Measurements from ENCODE around the gene KCTD13.
"Not testable (repeated sequence)": the region's sequence is repeated elsewhere in the genome, so short reads cannot be mapped to it uniquely, and the experiment has no call there.

Gene KCTD13

DNA sequence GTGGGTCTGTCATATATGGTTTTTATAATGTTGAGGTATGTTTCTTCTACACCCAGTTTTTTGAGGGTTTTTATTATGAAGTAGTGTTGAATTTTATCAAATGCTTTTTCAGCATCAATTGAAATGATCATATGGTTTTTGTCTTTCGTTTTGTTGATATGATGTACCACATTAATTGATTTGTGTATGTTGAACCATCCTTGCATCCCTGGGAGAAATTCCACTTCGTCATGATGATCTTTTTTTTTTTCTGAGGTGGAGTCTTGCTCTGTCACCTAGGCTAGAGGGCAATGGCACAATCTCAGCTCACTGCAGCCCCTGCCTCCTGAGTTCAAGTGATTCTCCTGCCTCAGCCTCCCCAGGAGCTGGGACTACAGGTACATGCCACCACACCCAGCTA, 21.9 kb upstream of the KCTD13 start:
- DNase-seq (ENCODE audit: low read depth in 2 of 2), result no peak

GRCh38 chr16:29943846-29944799, 18.1 kb upstream of the KCTD13 start:
- no peak for DNase-seq (ENCODE audit: low read depth in 2 of 2)

DNA sequence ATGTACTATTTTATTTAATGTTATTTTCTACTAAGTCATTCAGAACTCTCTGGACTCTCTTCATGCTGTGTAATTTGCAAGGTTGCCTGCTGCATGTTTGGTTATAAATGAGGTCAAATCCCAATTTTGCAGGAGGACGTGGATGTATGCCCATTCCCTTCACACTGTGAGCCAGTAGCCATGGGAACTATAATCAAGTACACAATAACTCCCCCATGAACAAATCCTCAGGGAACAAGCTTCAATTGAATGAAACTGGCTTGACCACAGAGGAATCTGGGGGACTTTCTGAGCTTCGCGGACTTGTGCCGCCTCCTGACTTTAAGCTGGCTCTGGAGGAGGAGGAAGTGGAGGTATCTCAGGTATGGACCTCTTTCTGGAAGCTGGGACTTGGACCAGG, 14.6 kb upstream of the KCTD13 start:
- DNase-seq (ENCODE audit: low read depth in 2 of 2), result no peak

GRCh38 chr16:29931750-29932149, 5.7 kb upstream of the KCTD13 start:
- not testable (repeated sequence) for DNase-seq (ENCODE audit: low read depth in 2 of 2)

GRCh38 chr16:29927070-29927905, 1.3 kb upstream of the KCTD13 start:
- DNase-seq (ENCODE audit: low read depth in 2 of 2), result no peak

DNA sequence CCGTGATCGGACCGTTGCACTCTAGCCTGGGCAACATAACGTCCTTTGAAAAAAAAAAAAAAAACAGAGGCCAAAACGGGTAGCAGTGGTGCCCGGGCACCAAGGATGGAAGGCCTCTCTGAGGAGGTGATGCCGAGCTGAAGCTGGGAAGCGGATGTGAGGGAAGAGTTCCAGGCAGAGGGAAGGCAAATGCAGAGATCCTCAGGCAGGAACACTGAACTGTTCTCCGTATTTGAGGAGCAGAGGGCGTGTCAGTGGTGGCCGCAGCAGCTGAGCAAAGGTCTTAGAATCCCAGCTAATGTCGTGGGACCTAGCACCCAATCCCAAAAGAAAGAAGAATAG, 656 bp upstream of the KCTD13 start:
- no peak for DNase-seq (ENCODE audit: low read depth in 2 of 2)

DNA sequence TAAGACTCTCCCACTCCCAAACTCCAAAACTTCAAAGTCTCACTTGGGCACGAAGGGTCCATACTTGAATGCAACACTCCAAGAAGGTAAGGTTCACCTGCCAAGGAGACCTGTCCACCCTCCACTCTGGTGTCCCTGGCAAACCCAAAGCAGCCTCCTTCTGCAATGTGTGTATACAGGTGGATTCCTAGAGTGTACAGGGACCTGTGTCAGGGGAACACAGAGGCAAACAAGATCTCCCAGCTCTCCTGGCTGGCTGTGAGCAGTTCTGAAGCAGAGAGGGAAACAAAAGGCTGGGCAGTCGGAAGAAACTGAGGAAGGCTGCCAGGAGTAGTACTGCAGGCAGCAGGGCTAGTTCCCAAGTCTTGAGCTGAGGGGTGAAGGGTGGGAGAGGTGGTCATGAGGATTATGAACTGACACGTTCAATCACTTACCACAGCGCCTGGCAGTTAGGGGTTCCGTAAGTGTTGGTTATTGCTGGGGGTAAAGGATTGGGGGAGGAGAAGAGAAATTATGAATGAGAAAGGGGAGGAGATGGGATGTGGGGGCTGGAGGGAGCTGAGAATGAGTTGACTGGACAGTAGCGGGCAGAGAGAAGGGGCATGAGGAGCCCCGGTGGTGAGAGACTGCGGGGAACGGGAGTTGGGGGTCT, 795 bp downstream of the KCTD13 start:
- DNase-seq (ENCODE audit: low read depth in 2 of 2), result no peak

DNA sequence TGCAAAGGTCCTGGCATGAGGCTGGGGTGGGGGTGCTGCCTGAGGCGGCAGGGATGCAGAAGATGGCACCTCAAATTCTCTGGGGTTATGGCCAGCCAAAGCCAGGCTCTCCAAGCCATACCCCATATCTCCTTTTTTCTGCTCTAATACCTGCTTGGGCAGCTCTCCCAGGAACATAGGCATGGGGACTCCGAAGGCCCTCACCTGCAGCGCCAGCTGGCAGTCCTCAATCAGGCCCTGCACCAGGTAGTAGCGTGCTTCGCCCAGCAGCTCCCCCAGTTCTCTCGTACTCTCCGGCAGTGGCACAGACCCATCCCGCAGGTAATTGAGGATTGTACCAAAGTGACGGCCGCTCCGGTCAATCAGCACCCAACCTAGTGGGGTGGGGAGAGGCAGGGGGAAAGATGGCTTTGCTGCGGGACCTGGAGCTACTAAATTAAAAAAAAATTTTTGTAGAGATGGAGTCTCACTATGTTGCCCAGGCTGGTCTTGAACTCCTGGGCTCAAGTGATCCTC, 3.0 kb downstream of the KCTD13 start:
- no peak for DNase-seq (ENCODE audit: low read depth in 2 of 2)

DNA sequence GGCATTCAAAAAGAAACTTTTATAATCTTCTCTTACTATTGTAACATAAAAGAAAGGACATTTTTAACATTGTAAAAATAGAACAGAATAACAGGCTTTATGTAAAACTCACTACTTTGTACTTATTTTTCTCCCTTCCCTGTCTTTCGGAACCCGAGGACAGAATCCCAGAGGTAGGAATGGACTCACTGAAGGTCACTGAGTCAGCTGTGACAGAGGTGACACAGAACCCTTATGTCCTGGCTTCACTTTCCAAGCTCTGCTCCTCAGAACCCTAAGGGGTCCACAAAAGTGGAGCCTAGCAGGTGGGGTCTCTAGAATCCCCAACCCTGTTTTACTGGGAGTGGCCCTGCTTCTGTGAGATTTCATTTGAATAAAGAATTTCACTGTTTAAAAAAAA, 3.7 kb downstream of the KCTD13 start:
- no peak for DNase-seq (ENCODE audit: low read depth in 2 of 2)

- no peak for DNase-seq (ENCODE audit: low read depth in 2 of 2)
These were observed 5.0 kb downstream of the KCTD13 start for GRCh38 chr16:29921034-29921385.

- DNase-seq (ENCODE audit: low read depth in 2 of 2), result no peak
These were observed 5.6 kb downstream of the KCTD13 start for GRCh38 chr16:29920288-29921033.

GRCh38 chr16:29916979-29917378, 9.0 kb downstream of the KCTD13 start:
- no peak for DNase-seq (ENCODE audit: low read depth in 2 of 2)

GRCh38 chr16:29915590-29916247, 10.3 kb downstream of the KCTD13 start:
- DNase-seq (ENCODE audit: low read depth in 2 of 2), result no peak

GRCh38 chr16:29913514-29913913, 12.5 kb downstream of the KCTD13 start:
- DNase-seq (ENCODE audit: low read depth in 2 of 2), result no peak

- DNase-seq (ENCODE audit: low read depth in 2 of 2), result no peak
These were observed 13.9 kb downstream of the KCTD13 start for GRCh38 chr16:29912087-29912486.

- no peak for DNase-seq (ENCODE audit: low read depth in 2 of 2)
These were observed 14.4 kb downstream of the KCTD13 start for GRCh38 chr16:29911676-29912010.

DNA sequence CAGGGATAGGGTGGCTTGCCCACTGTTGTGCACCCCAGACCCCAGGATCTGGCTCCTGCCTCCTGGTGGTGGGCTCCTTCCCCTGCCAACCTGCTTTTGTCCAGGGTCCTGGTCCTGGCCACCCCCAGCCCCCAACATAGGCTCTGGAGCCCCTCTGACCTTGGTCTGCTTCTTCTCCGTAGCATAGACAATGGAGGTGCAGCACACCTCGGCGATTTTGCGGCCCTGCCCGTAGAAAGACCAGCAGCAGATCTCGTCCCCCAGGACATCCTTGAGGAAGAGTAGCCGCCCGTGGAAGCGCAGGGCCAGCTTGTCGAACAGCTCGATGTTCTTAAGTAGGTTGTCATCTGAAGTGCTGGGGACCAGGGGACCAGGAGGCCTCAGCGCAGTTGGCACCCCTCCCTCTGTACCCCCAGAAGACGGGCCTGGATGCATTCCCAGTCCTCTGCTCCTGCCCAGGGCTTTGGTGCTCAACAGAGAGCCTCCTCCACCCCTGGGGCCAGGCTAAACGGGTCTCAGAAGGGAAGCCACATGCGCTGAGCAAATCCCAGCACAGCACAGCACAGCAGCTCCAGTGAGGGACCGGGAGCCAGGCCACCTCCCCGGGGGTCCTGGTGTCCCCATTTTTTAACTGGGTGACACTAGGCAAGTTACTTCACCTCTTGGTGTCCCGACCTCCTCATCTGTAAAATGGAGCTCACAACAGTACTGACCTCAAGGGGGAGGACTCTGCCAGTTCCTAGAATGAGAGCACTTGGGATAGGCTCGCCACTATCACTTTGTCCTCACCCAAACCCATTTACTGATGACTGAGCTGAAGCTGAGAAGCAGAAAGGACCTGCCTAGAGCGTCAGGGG, 15.0 kb downstream of the KCTD13 start:
- DNase-seq (ENCODE audit: low read depth in 2 of 2), result no peak

DNA sequence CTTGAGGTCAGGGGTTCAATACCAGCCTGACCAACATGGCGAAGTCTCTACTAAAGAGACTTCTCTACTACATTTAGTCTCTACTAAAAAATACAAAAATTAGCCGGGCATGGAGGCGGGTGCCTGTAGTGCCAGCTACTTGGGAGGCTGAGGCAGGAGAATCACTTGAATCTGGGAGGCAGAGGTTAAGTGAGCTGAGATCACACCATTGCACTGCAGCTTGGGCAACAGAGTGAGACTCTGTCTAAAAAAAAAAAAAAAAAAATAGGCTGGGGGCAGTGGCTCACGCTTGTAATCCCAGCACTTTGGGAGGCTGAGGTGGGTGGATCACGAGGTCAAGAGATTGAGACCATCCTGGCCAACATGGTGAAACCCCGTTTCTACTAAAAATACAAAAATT, 16.2 kb downstream of the KCTD13 start:
- DNase-seq (ENCODE audit: low read depth in 2 of 2), result not testable (repeated sequence)

GRCh38 chr16:29909391-29909790, 16.6 kb downstream of the KCTD13 start:
- DNase-seq (ENCODE audit: low read depth in 2 of 2), result no peak

DNA sequence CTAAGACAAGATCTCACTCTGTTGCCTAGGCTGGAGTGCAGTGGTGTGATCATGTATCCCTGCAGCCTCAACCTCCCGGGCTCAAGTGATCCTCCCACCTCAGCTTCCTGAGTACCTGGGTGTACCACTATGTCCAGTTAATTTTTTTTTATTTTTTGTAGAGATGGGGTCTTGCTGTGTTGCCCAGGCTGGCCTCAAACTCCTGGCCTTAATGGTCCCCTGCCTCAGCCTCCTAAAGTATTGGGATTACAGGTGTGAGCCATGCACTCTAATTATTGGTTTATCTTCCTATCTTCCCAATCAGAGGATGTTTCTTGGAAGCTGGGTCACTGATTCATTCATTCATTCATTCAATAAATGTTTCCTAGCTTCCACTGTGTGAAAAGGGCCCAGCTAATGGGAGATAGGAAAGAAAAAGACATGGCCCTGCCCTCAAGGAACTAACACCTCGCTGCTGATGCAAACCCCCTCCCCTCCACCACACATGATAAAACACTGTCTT, 17.3 kb downstream of the KCTD13 start:
- no peak for DNase-seq (ENCODE audit: low read depth in 2 of 2)
